ENCODE measurements around the gene SPI1. TPM values are rescaled to one million over a fixed set of nuclear protein-coding genes. Genes with fewer than 3 reads are reported as not detected.

SPI1 gene
- total RNA-seq, 1 experiment from 2014 or later = not detected

DNA sequence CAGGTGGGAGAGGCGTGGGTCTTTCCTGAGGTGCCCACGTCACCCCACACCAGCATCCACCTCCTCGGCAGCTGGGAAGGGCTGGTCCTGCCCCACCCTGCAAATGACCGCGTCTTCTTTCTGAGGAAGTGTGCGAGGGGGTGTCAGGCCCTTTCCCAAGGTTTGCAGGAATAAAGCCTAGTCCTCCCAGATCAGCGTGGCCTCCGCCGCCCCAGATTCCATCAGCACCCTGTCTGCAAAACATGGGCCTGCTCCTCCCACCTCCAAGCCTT lies 15.6 kb upstream of the SPI1 start:
- Histone ChIP-seq H4K5ac (ENCODE audit: insufficient read length, low read depth, low read length) (no peak overlapping the region), H4K91ac (ENCODE audit: insufficient read length, low read depth, low read length) (no peak overlapping the region), H2BK12ac (ENCODE audit: insufficient read length, low read depth, low read length) (no peak overlapping the region), H2BK15ac (ENCODE audit: low read depth, low read length) (no peak overlapping the region), H2BK20ac (ENCODE audit: low read depth, low read length, poor library complexity, severe bottlenecking) (no peak overlapping the region), H3K79me2 (ENCODE audit: insufficient read depth, low read length) (no peaks in the 10 kb centered on the region), H3T11ph (ENCODE audit: low read length) (no peak overlapping the region), H3K4me1 (ENCODE audit: insufficient read depth, low read length) (no peaks in the 10 kb centered on the region), H2AK5ac (ENCODE audit: insufficient read length, low read length) (no peak overlapping the region), H3K23ac (ENCODE audit: insufficient read length, low read depth, low read length) (no peak overlapping the region), H2BK5ac (ENCODE audit: insufficient read length, low read length) (no peak overlapping the region), H3K9ac (ENCODE audit: extremely low read depth, insufficient read length, low read length) (no peak overlapping the region), H3K56ac (ENCODE audit: insufficient read length, low read depth, low read length) (no peak overlapping the region), H3K23me2 (ENCODE audit: insufficient read length, low read depth, low read length, poor library complexity, severe bottlenecking) (no peaks in the 10 kb centered on the region), H3K27ac (ENCODE audit: insufficient read length, low read depth, low read length) (no peak overlapping the region), H3K18ac (ENCODE audit: insufficient read length, low read depth, low read length) (no peak overlapping the region), H4K8ac (replicated peaks; ENCODE audit: insufficient read length, low read depth, low read length) (no peak overlapping the region), H2AFZ (ENCODE audit: low read length) (no peak overlapping the region), H4K20me1 (ENCODE audit: control insufficient read depth, insufficient read depth, insufficient read length) (no peaks in the 10 kb centered on the region), H3K79me1 (ENCODE audit: insufficient read depth, low read depth, low read length, poor library complexity, severe bottlenecking) (no peaks in the 10 kb centered on the region), H3K4me2 (ENCODE audit: insufficient read depth, insufficient read length, low read length) (no peak overlapping the region), H3K9me3 (ENCODE audit: control insufficient read depth, low read depth, low read length) (no peaks in the 10 kb centered on the region), H3K14ac (ENCODE audit: insufficient read depth, low read length) (no peak overlapping the region), H2BK120ac (ENCODE audit: low read depth, low read length, poor library complexity, severe bottlenecking) (no peak overlapping the region), H3K4ac (ENCODE audit: low read depth, low read length) (no peak overlapping the region), H3K27me3 (ENCODE audit: insufficient read depth, low read length) (no peaks in the 10 kb centered on the region)
- Mint-ChIP-seq H3K36me3 (ENCODE audit: insufficient read depth in 1 of 3, low read depth in 3 of 3) (no peaks in the 10 kb centered on the region), H3K27me3 (ENCODE audit: low read depth) (no peaks in the 10 kb centered on the region; the same call in 1 of the 2 replicates), H3K4me1 (peaks cover 9 to 12% of the 10 kb centered on the region in 2 experiments), H3K4me3 (no peak overlapping the region; a peak in 1 of 5 replicates), H3K27ac (peak overlapping the region in 2 of 3 experiments; percentile 55 to 87; a peak in 3 of 7 replicates), H3K9me3 (no peaks in the 10 kb centered on the region; a peak in 1 of 5 replicates)
- peak; percentile 24 for DNase-seq
- no CpG with 5 or more reads among the region's 9 CpGs for WGBS (ENCODE audit: extremely low coverage, insufficient read length, low lambda C conversion rate)
- TF ChIP-seq CTCF (conservative IDR thresholded peaks at IDR 0.05) = no peak
